ENCODE measurements around the gene NAA15.
"Not testable (repeated sequence)": the region's sequence is repeated elsewhere in the genome, so short reads cannot be mapped to it uniquely, and the experiment has no call there.

NAA15 gene

GRCh38 chr4:139389991-139390390, 88.7 kb downstream of the NAA15 start:
- no peak for TF ChIP-seq CTCF (conservative IDR thresholded peaks at IDR 0.05; ENCODE audit: low read depth, low read length)
- DNase-seq (ENCODE audit: low read depth), result no peak
- H3K4me3 ChIP-seq (ENCODE audit: low read depth, low read length), result no peak overlapping the region

GRCh38 chr4:139391731-139392130, 90.4 kb downstream of the NAA15 start:
- no peak for DNase-seq (ENCODE audit: low read depth)
- TF ChIP-seq CTCF (conservative IDR thresholded peaks at IDR 0.05; ENCODE audit: low read depth, low read length), result no peak
- H3K4me3 ChIP-seq (ENCODE audit: low read depth, low read length), result no peak overlapping the region

GRCh38 chr4:139392797-139393196, 91.5 kb downstream of the NAA15 start:
- TF ChIP-seq CTCF (conservative IDR thresholded peaks at IDR 0.05; ENCODE audit: low read depth, low read length), result no peak
- no peak for DNase-seq (ENCODE audit: low read depth)
- no peak overlapping the region for H3K4me3 ChIP-seq (ENCODE audit: low read depth, low read length)

GRCh38 chr4:139401368-139401767, 100.1 kb downstream of the NAA15 start:
- H3K4me3 ChIP-seq (ENCODE audit: low read depth, low read length), result no peak overlapping the region
- no peak for DNase-seq (ENCODE audit: low read depth)
- no peak for TF ChIP-seq CTCF (conservative IDR thresholded peaks at IDR 0.05; ENCODE audit: low read depth, low read length)

- no peak for DNase-seq (ENCODE audit: low read depth)
- no peak overlapping the region for H3K4me3 ChIP-seq (ENCODE audit: low read depth, low read length)
- no peak for TF ChIP-seq CTCF (conservative IDR thresholded peaks at IDR 0.05; ENCODE audit: low read depth, low read length)
These were observed 101.1 kb downstream of the NAA15 start for GRCh38 chr4:139402436-139402835.

- no peak overlapping the region for H3K4me3 ChIP-seq (ENCODE audit: low read depth, low read length)
- TF ChIP-seq CTCF (conservative IDR thresholded peaks at IDR 0.05; ENCODE audit: low read depth, low read length), result peak; percentile 21
- peak; percentile 35 for DNase-seq (ENCODE audit: low read depth)
These were observed 102.2 kb downstream of the NAA15 start for GRCh38 chr4:139403462-139403861.

GRCh38 chr4:139410312-139410711, 109.0 kb downstream of the NAA15 start:
- DNase-seq (ENCODE audit: low read depth), result no peak
- H3K4me3 ChIP-seq (ENCODE audit: low read depth, low read length), result no peak overlapping the region
- no peak for TF ChIP-seq CTCF (conservative IDR thresholded peaks at IDR 0.05; ENCODE audit: low read depth, low read length)

GRCh38 chr4:139414671-139415210, 113.4 kb downstream of the NAA15 start:
- DNase-seq (ENCODE audit: low read depth); H3K4me3 ChIP-seq (ENCODE audit: low read depth, low read length): not testable (repeated sequence)

Data from choroid plexus epithelial cell (primary cell).